ENCODE results near the gene AGTR1. TPM values are rescaled to one million over a fixed set of nuclear protein-coding genes. Genes with fewer than 3 reads are reported as not detected.

AGTR1 gene
- polyA plus RNA-seq, 2 of the 4 experiments (the other 2 are of a cell fraction): 0.92 to 3.1 TPM

- Histone ChIP-seq H3K4me1 (no peaks in the 10 kb centered on the region), H3K4me2 (no peak overlapping the region), H3K4me3 (no peak overlapping the region), H3K27ac (no peak overlapping the region), H3K9me3 (no peaks in the 10 kb centered on the region)
- ChIA-PET CTCF (no interaction called here), POLR2A (no interaction called here)
- ATAC-seq: no peak
- FAIRE-seq: no peak
- TF ChIP-seq SMC3 (IDR thresholded peaks at IDR 0.05): no peak
- TF ChIP-seq FOSL2 (IDR thresholded peaks at IDR 0.05): no peak
- no peak for TF ChIP-seq FOSL2 (CRISPR knock-in tag; IDR thresholded peaks at IDR 0.05)
- no peak for TF ChIP-seq BCL3 (IDR thresholded peaks at IDR 0.05)
- no peak for TF ChIP-seq PHF8 (IDR thresholded peaks at IDR 0.05; ENCODE audit: borderline replicate concordance, low read depth)
- no peak for TF ChIP-seq RARB (CRISPR knock-in tag; IDR thresholded peaks at IDR 0.05)
- TF ChIP-seq RCOR1 (IDR thresholded peaks at IDR 0.05; ENCODE audit: low read depth, low read length): no peak
- no peak for TF ChIP-seq NPAS2 (CRISPR knock-in tag; IDR thresholded peaks at IDR 0.05; ENCODE audit: borderline replicate concordance)
- TF ChIP-seq KDM1A (IDR thresholded peaks at IDR 0.05; ENCODE audit: low read depth): no peak
- DNase-seq (ENCODE audit: low read depth in 1 of 2, low spot score in 1 of 2): no peak
- WGBS (ENCODE audit: missing lambda C conversion rate): 35% methylated on average over 3 of the region's 3 CpGs
Observed at GRCh38 chr3:148763156-148763680, 65.5 kb downstream of the AGTR1 start.

- Histone ChIP-seq H3K27ac (no peak overlapping the region), H3K4me3 (no peak overlapping the region), H3K9me3 (no peaks in the 10 kb centered on the region), H3K4me1 (no peaks in the 10 kb centered on the region), H3K4me2 (no peak overlapping the region)
- ATAC-seq: no peak
- WGBS (ENCODE audit: missing lambda C conversion rate): 56% methylated on average over 1 of the region's 1 CpG
- POLR2A ChIA-PET: no interaction called here
- no peak for FAIRE-seq
- DNase-seq (ENCODE audit: low read depth in 1 of 2, low spot score in 1 of 2): no peak
- no peak for TF ChIP-seq HOXB13 (CRISPR knock-in tag; IDR thresholded peaks at IDR 0.05; ENCODE audit: low read depth)
- TF ChIP-seq FOSL2 (IDR thresholded peaks at IDR 0.05): no peak
- TF ChIP-seq FOSL2 (CRISPR knock-in tag; IDR thresholded peaks at IDR 0.05): no peak
- no peak for TF ChIP-seq JUN (IDR thresholded peaks at IDR 0.05)
- TF ChIP-seq REST (IDR thresholded peaks at IDR 0.05): no peak
- no peak for TF ChIP-seq RNF2 (IDR thresholded peaks at IDR 0.05; ENCODE audit: borderline replicate concordance, low read depth)
- no peak for TF ChIP-seq MAX (IDR thresholded peaks at IDR 0.05)
- no peak for TF ChIP-seq SMC3 (IDR thresholded peaks at IDR 0.05)
- no peak for TF ChIP-seq RARB (CRISPR knock-in tag; IDR thresholded peaks at IDR 0.05)
- TF ChIP-seq CBX8 (IDR thresholded peaks at IDR 0.05): no peak
- no peak for TF ChIP-seq HES2 (IDR thresholded peaks at IDR 0.05)
- TF ChIP-seq HOXB5 (CRISPR knock-in tag; IDR thresholded peaks at IDR 0.05): no peak
- no peak for TF ChIP-seq ATOH8 (CRISPR knock-in tag; IDR thresholded peaks at IDR 0.05; ENCODE audit: low read depth)
- no peak for TF ChIP-seq TFCP2L1 (CRISPR knock-in tag; IDR thresholded peaks at IDR 0.05)
- no peak for TF ChIP-seq RFX5 (IDR thresholded peaks at IDR 0.05)
- no peak for TF ChIP-seq MYC (IDR thresholded peaks at IDR 0.05; ENCODE audit: borderline replicate concordance, low read length)
- no peak for TF ChIP-seq GATA3 (IDR thresholded peaks at IDR 0.05; ENCODE audit: borderline replicate concordance)
- CTCF ChIA-PET: no interaction called here
Observed at GRCh38 chr3:148763986-148764935, 66.6 kb downstream of the AGTR1 start.
